Epidermal melanocyte (primary cell): ENCODE measurements around the gene PPP1R14C.
"Not testable (repeated sequence)": the region's sequence is repeated elsewhere in the genome, so short reads cannot be mapped to it uniquely, and the experiment has no call there.

Experiments
- DNase-seq: peaks from one replicate; pipeline ENCODE4 v3.0.0; 2011; ENCODE audit warnings: low spot score; ENCODE audit not compliant: insufficient read length

The PPP1R14C gene

DNA sequence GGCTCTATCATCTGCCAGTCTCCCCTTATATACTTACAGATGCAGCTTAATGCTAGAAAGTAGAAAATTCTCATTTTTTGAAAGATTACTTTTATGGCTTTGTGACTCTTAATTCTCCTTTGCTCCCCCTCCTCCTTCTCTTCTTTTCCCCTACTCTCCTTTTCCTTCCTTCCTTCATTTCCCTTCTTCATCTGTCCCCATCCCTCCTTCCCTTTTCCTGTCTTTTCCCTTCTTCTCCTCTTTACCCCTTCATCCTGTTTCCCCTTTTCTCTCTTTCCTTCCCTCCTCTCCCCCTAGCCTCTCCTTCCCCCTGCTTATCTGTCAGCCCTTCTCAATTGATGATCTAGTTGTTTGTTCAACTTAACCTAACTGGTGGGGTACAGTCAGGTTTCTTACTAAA is 71.5 kb downstream of the PPP1R14C start:
- no peak for DNase-seq

DNA sequence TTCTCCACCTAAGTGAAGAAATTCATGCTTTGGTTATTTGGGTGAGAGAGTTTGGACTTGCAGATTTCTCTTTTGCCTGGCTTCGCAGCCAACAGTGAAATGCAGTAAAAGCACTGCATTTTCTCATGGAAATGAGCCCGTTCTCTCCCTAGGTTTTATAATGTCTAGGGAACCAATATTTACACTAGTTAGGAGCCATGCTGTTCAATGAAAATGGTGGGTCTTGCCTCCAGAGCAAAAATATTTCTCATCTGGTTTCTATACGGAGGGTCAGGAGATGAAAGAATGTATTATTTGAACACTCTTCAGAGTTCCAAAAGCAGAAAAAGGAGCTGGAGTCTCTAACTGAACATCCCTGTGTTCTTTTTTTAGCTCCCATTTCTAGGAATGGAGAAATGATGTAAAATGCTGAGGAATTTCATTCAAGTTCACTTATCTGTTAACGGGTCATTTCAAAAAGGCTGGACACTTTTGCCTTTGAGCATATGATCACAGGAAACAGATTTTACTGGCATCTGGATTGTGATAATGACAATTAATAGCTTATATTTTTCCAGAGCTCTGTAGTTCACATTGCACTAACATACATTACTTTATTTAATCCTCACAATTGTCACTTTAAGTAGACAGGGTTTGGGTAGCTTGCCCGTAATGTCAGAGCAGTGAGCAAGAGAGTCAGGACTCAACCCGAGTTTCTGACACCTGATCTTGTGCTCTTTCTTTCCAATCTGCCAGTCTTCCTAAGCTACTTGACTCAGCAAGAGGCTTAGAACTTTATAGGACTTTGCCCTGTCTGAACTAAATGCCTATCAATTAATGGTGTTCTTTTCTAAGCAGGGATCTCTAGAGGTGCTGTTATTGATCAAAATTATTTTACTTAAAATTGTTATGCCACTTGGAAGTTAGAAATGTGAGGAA is 78.0 kb downstream of the PPP1R14C start:
- DNase-seq: no peak

DNA sequence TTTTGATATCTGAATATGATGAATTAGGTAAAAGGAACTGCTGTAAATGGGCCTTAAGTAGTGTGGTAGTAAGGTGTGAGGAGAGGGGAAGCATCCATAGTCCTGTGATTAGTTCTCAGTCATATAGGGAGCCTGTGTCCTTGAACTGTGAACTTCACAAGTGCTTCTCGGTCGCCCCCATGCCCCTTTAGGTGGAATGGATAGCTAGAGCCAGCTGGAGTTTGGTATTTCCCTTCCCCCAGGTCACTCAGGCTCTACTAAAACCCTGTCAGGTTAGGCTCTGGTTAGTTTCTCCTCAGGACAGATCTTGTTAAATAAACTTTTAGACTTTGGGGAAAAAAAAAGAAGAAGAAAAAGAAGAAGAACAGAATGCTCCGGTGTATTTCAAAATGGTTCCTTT is 82.0 kb downstream of the PPP1R14C start:
- DNase-seq: no peak

DNA sequence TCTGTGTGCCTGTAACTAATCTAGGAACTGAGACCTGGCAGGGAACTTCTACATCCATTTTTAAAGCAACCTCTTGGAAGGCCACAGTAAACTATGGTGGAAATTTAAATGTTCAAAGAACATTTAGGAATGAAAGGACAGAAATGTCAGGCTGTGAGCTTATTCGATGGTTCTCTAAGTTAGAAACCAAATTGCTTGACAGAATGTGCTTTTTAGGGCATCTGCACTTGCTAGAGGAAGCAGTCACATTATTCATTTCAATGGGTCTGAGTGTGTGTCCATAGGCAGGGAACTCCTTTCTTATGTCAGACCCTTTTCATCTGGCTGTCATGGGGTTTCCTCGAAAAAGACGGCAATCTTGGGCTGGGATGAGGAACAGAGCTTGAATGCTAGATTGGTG is 84.4 kb downstream of the PPP1R14C start:
- no peak for DNase-seq

DNA sequence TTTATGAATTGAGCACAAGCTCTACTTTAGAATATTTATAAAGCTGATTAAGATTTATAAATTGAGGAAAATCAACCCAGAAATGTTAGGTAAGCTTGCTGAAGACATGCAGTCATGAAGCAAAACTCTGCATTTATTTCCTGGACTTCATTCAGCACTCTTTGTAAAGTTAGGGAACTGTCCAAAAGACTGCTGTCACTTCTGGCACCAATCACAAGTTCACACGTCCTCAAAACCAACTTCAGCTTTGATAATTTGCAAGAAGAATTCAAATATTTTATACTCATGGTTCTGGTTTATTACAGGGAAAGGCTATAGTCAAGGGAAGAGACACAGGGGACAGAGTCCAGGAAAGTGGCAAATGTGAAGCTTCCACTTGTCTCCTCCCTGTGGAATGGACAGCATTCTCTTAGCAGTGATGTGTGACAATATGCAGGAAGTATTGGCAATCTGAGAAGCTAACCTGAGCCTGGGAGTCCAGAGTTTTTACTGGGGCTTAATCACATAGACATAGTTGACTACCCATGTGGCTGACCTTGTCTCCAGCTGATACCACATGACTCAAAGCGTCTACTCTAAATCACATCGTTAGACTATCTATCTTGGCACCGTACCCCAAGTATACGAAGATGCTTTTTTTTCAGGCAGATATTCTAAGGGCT is 85.4 kb downstream of the PPP1R14C start:
- no peak for DNase-seq

DNA sequence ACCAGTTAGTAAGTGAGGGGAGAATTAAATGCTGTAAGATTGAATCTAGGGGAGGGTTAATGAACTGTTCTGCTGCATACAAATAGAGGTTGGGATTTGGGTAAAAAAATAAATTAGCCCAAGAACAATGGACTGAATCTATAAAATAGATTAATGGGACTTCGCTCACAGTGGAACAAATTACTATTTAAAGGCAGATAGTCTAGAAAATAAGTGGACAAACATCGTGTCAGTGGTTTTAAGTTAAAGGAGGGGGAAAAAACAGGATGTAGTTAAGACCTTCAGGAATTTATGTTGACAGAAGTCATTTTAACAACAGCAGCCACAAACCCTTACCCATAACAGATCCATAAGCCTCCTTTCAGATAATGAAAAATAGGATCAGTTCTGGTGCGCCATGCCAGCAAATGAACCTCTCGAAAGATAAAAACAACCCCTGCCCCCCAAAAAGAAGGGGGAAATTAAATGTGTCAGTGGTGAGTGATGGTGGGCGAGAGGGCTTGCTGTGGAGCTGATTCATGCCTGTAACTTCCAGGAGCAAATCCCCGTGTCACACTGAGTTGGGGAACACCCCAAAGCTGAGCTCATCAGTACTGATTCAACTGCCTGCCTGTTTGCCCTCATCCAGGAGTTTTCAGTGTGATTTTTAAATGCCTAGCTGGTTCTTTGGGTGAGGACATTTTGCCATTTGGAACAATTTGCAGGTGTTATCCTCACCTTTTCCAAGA is 86.8 kb downstream of the PPP1R14C start:
- DNase-seq: no peak

DNA sequence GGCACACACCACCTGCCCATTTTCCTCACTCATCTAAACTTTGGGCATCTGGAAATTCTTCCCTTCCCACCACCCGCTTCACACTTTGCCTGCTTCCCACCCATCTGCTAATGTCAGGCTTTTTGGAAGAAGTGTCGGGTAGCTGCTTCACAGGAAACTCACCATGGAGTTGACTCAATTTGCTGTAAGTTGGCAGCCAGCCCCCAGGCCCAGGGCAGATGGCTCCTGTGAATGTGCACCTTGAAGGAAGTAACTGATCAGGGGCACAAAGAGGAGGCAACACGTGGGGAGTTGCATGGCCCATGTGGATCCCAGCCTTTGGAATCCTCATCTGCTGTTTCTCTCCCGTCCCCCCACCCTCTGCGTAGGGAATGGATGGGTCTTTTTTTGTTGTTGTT is 87.3 kb downstream of the PPP1R14C start:
- no peak for DNase-seq

DNA sequence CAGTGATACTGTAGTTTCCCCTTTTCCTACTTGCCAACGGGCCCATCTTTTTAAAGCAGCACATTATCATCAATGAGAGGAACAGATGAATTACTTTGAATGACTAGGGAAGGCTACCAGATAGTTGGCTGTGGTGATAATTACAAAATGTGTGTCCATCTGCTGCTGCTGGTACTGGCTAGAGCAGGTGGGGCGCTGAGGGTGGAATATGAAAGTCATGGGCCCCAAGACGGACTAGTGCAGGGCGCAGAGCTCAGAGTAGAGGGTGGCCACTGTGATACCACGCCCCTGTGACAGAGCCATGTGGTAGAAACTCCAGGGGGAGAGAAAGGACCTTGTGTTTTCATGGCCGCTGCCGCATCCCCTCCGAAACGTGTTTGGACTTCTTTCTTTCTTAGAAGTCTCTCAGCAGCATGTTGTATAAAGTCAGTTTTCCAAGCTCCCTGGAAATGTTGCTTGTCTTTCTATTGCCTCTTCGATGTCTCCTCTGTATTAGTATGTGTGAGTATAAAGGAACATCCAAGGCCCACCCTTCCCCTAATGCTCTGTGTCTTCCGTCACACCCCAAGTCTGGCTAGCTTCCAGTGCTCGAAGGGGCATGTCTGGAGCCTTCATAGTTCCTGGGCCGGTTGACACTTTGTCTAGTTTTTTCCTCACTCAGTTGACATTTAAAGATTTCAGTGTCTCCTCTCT is 88.1 kb downstream of the PPP1R14C start:
- no peak for DNase-seq

DNA sequence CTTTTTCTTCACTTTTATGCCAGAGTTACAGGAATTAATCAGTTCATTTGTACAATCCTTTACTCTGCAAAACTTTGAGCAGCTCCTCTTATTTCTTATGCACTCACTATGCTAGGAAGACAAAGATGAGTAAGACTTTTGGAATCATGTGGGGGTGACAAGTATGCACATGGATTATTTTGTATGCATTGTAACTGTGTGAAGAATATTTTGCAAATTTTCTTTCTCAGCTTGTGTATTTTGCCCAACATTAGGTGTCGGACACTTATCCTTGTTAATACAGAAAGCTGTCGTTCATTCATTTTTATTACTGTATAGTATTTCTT is 88.6 kb downstream of the PPP1R14C start:
- DNase-seq: no peak

DNA sequence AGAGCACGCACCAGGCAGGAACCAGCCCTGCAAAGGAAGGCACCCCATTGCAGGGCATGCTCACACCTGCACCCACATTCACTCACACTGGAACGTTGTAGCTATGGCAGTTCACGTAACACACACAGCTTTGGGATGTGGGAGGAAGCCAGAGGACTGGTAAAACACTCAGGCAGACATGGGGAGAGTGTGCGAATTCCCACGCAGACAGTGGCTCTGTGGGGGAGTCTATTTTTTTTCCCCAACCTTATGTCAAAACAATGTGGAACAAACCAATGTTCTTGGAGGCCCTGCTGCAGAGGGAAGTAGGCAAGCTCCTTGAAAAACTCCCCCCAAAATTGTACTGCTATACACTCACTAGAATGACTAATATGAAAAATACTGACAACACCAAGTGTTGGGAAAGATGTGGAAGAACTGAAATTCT is 91.0 kb downstream of the PPP1R14C start:
- DNase-seq: no peak

DNA sequence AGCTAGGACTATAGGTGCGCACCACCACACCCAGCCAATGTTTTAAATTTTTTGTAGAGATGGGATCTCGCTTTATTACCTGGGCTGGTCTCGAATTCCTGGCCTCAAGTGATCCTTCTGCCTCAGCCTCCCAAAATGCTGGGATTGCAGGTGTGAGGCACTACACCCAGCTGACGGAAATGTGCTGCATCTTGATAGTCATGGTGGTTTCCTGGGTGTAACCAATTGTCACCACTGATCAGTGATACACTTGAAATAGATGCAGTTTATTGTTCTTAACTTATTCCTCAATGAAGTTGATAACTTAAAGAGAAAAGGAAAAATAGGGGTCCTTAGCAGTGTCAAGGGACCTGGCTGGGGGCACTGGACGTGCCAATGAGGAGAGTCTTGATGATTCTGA is 92.4 kb downstream of the PPP1R14C start:
- DNase-seq: no peak

DNA sequence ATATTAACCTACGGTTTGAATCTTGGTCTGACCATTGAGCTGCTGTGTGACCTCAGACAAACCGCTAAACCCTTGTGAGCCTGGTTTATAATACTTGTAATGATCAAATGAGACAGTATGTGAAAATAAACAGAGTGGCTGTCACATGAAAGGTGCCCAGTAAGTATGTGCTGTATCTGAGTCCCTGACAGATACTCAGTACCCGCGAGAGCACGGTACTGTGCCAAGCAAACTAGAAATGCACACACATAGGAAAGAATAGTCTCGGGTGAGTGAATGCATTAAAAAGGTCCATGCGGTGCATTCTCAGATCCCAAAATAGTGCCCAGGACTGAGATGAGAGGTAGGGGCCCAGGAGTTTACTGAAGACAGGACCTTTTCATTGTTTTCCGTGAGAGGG is 93.3 kb downstream of the PPP1R14C start:
- DNase-seq: no peak

DNA sequence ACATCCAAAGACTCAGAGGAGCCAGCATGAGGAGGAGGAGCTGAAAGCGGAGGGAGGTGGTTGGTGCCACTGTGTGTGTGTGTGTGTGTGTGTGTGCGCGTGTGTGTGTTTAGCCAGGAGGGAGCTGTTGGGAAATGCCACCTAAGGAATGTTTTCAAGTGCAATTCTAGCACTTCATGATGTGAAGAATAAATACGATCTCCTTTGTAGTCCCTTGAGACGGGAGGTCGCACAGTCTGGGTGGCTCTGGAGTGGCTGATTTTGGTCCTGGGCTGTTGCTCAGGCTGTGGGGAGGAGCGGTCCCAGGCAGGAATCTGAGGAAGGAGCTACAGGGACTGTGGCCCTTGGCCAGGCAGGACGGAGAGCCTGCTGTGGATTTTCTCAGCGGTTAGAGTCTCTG is 93.7 kb downstream of the PPP1R14C start:
- DNase-seq: no peak

DNA sequence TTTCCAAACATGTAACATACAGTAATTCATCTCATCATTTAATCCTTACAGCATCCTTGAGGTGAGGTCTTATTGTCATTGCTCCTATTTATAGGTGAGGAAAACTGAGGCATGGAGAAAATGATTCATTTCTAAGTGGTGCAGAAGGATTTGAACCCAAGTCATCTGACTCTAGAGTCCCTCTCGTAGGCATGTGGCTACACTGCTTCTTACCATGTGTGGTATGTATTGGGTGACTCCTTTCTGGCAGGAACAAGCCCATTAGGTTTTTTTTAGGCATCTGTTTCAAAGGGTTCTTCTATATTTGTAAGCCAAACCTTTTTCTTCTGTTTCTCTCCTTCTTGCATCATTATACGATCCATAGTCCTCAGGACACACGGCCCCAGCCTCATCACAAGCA is 94.8 kb downstream of the PPP1R14C start:
- DNase-seq: no peak

DNA sequence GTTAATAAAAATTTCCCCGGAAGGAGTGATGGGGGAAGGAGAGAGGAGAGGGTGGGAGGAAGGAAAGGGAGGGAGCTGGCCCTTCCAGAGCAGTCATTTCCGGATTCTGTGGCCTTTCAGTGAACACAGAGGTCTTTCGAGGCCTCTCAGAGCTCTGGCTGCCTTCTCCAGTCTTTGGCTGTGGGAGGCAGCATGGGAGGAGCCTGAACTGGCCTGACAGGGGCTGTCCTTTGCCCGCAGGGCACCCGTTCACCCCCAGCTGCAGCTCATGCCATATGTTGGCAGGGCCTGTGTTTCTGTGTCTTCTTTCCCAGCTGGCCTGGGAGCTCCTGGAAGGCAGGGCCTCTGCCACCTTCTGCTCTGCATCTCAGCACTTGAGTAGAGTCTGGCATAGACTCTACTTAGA is 95.5 kb downstream of the PPP1R14C start:
- no peak for DNase-seq

DNA sequence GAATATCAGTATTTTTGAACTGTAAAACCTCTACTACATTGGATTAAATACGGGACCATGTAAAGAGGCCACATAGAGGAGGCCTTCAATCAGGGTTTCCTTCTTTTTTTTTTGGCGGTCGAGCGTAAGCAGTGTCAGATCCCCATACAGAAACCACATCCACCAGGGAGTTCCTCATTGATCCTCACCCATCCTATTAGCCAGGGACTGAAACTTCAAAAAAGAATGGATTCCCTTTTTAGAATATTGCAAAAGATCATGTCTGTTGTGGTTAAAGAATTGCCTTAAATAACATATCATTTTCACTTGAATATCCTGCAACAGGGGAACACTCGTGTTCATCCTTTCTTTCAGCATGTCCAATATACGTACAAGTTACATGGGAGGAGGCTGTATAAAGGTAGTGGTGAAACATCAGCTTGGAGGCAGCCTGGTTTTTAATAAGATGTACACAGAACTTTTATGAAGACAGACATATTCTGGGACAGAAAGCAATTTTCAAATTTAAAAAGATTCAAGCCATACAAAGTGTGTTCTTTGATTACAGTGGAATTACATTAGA is 96.1 kb downstream of the PPP1R14C start:
- DNase-seq: no peak

DNA sequence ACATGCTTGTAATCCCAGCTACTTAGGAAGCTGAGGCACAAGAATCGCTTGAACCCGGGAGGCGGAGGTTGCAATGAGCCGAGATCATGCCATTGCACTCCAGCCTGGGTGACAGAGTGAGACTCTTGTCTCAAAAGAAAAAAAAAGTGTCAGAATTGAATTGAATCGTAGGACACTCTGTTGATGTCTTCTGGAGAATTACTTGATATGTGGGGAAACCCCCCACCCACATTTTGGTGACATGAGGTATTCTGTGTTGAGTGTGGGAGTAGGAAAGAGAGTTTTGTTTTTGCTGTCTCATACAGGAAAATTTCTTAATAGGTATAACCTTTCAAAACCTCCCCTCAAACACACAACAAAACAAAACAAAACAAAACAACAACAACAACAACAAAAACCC is 98.9 kb downstream of the PPP1R14C start:
- not testable (repeated sequence) for DNase-seq

DNA sequence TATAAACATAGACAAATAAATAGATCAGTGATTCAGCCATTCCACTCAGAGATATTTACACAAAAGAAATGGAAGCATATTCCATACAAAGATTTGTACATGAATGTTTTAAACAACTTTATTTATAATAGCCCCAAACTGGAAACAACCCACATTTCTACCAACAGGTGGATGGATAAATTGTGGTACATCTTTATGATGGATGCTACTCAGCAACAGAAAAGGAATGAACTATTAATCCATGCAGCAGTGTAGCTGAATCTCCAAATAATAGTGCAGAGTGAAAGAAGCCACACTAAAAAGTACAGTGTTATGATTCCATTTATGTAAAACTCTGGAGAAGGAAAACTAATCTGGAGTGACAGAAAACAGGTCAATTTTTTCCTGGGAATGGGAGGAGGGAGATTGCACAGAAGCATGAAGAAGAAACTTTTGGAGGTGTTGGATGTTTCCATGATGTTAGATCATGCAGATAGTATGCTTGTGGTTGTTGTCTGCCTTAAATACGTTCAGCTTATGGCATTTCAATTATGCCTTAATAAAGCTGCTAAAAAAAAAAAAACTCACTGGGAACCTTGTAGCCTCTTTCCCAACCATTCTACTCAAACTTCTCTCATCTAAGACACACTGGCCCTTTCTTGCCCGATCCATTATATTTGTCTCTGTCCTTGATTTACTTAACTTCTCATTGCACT is 100.9 kb downstream of the PPP1R14C start:
- no peak for DNase-seq

DNA sequence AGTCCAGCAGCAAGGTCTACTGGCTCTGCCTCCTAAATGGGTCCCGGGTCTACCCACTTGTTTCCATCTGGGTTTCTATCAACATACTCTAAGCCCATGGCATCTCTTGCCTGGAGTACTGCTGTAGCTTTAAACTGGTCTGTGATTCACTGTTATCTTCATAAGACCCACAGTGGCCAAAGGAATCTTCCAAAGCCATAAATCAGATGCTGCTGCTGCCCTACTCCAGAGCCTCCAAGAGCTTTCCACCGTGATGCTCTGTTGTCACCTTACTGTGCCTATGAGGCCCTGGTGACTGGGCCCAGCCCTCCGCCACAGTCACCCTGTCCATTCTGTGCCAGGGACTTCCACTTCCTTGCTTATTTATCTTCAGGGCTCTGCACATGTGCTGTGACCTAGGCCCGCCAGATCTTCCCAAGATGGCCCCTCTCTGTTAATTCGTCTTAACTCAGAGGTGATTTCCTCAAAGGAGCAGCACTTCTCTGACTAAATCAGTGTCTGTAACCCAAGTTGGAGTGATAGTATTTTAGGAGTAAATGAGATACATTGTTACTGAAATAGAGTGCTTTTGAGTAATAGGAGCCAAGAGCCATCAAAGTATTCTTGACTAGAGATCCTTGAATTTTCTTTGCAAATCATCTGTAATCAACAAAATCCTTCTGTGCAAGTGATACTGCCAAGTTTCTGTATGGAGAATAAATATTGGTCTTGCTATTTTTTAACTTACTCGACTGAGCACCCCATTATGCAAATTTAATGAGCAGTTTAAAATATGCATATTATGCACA is 102.5 kb downstream of the PPP1R14C start:
- DNase-seq: no peak

DNA sequence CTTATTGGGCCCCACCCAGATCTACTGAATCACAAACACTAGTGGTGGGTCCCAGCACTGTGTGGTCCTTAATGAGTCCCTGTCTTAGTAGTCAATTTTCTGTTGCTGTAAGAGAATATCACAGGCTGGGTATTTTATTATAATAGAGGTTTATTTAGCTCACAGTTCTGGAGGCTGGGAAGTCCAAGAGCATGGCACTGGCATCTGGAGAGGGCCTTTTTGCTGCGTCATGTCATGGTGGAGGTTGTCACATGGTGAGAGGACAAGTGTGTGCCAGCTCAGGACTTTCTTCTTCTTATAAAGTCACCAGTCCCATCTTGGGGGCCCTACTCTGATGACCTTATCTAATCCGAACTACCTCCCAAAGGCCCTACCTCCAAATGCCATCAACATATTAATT is 105.0 kb downstream of the PPP1R14C start:
- no peak for DNase-seq
